ENCODE measurements around the gene AVPR1A. TPM values are rescaled to one million over a fixed set of nuclear protein-coding genes. Genes with fewer than 3 reads are reported as not detected.
A peak's percentile ranks its signal among the peaks of the same experiment; 100 is the strongest.

Gene AVPR1A
- total and polyA plus RNA-seq, 7 donors, result 0.64 to 1.7 (median 1.5) TPM

- 0 to 1% (median 1%) methylated on average over 26 of the region's 26 CpGs for WGBS, 3 donors
- H3K4me3 ChIP-seq, result peak overlapping the region; percentile 64
- peaks cover 4% of the 10 kb centered on the region for H3K4me1 ChIP-seq
- ATAC-seq (peak in 2 of 4 donors; percentile 34 to 46), DNase-seq (no peak)
- H3K27me3 ChIP-seq (ENCODE audit: insufficient read depth in 3 of 3, low read length in 2 of 3), result peaks cover 0 to 55% (median 18%) of the 10 kb centered on the region in 3 donors
- no peaks in the 10 kb centered on the region for H3K9me3 ChIP-seq
- no peaks in the 10 kb centered on the region for H3K36me3 ChIP-seq (ENCODE audit: insufficient read depth in 1 of 2, low read depth in 1 of 2)
- peak; percentile 39 for TF ChIP-seq CTCF (IDR thresholded peaks at IDR 0.05)
- no peak overlapping the region for H3K27ac ChIP-seq
- intact Hi-C loops (cut with DNase I), result no loop called here
Measured at GRCh38 chr12:63151623-63152320, 771 bp upstream of the AVPR1A start.

- Histone ChIP-seq H3K27ac (peak overlapping the region; percentile 27), H3K36me3 (ENCODE audit: insufficient read depth in 1 of 2, low read depth in 1 of 2) (no peaks in the 10 kb centered on the region), H3K9me3 (no peaks in the 10 kb centered on the region), H3K4me3 (peak overlapping the region; percentile 64), H3K4me1 (peaks cover 4% of the 10 kb centered on the region), H3K27me3 (ENCODE audit: insufficient read depth in 3 of 3, low read length in 2 of 3) (peaks cover 0 to 55% (median 18%) of the 10 kb centered on the region in 3 donors)
- intact Hi-C loops (cut with DNase I), result no loop called here
- TF ChIP-seq CTCF (IDR thresholded peaks at IDR 0.05), result no peak
- DNase-seq, result peak; percentile 13 to 27
- WGBS, 3 donors, result 2 to 5% (median 4%) methylated on average over 72 to 75 of the region's 75 CpGs
- ATAC-seq, result no peak
Measured at GRCh38 chr12:63149909-63150712, 890 bp downstream of the AVPR1A start.

GRCh38 chr12:63144556-63144955 lies 6.4 kb downstream of the AVPR1A start:
- H3K4me3 ChIP-seq, result peak overlapping the region; percentile 1
- H3K9me3 ChIP-seq, result no peaks in the 10 kb centered on the region
- no peak for ATAC-seq
- H3K27ac ChIP-seq, result no peak overlapping the region
- intact Hi-C loops (cut with DNase I), result no loop called here
- 75 to 79% (median 75%) methylated on average over 3 of the region's 3 CpGs for WGBS, 3 donors
- DNase-seq, result no peak
- H3K4me1 ChIP-seq, result no peaks in the 10 kb centered on the region
- H3K36me3 ChIP-seq (ENCODE audit: insufficient read depth in 1 of 2, low read depth in 1 of 2), result no peaks in the 10 kb centered on the region
- TF ChIP-seq CTCF (IDR thresholded peaks at IDR 0.05), result no peak
- peaks cover 0 to 13% (median 3%) of the 10 kb centered on the region in 3 donors for H3K27me3 ChIP-seq (ENCODE audit: insufficient read depth in 3 of 3, low read length in 2 of 3)

GRCh38 chr12:63138488-63138887 lies 12.5 kb downstream of the AVPR1A start:
- DNase-seq, result no peak
- H3K27ac ChIP-seq, result no peak overlapping the region
- TF ChIP-seq CTCF (IDR thresholded peaks at IDR 0.05), result no peak
- intact Hi-C loops (cut with DNase I), result no loop called here
- H3K27me3 ChIP-seq (ENCODE audit: insufficient read depth in 3 of 3, low read length in 2 of 3), result no peaks in the 10 kb centered on the region
- ATAC-seq, result no peak
- no peaks in the 10 kb centered on the region for H3K4me1 ChIP-seq
- no peak overlapping the region for H3K4me3 ChIP-seq
- 75 to 81% (median 76%) methylated on average over 4 of the region's 4 CpGs for WGBS, 3 donors
- H3K36me3 ChIP-seq (ENCODE audit: insufficient read depth in 1 of 2, low read depth in 1 of 2), result no peaks in the 10 kb centered on the region
- H3K9me3 ChIP-seq, result no peaks in the 10 kb centered on the region
